ENCODE data around the gene GRID1. TPM values are rescaled to one million over a fixed set of nuclear protein-coding genes. Genes with fewer than 3 reads are reported as not detected.

Gene GRID1
- total RNA-seq, 4 donors from 2014 or later, result 0.88 to 7.3 (median 4.1) TPM

DNA sequence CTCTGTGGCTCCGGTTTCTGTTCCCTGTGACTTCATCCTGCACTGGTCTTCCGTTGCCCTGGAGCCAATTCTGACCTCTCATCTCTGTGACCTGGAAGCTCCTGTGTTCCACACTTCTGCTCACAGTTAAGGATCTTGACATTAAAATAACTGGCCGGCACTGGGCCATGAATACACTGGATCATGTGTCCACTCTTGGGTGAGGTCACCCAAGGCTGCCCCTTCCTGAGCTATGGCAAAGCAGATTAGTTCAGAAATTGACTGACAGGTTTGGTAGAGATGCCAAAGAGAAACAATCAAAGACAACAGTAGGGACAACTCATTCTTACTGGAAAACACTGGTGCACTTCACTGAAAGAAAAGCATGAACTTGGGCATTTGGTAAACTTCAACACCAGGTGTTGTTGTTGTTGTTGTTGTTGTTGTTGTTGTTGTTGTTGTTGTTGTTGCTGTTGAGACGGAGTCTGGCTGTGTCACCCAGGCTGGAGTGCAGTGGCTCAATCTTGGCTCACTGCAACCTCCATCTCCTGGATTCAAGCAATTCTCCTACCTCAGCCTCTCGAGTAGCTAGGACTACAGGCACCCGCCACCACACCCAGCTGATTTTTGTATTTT, 36.7 kb upstream of the GRID1 start:
- no peak for DNase-seq
- Histone ChIP-seq H3K9me3 (no peaks in the 10 kb centered on the region), H3K4me1 (peaks cover 3 to 9% of the 10 kb centered on the region in 2 donors), H3K27ac (peak overlapping the region in 1 of 2 donors; percentile 86), H3K27me3 (no peaks in the 10 kb centered on the region), H3K36me3 (no peaks in the 10 kb centered on the region), H3K4me3 (no peak overlapping the region)
- intact Hi-C loops (cut with DNase I; ENCODE audit: low total_unique reads), result no loop called here
- TF ChIP-seq, protein P1, sequence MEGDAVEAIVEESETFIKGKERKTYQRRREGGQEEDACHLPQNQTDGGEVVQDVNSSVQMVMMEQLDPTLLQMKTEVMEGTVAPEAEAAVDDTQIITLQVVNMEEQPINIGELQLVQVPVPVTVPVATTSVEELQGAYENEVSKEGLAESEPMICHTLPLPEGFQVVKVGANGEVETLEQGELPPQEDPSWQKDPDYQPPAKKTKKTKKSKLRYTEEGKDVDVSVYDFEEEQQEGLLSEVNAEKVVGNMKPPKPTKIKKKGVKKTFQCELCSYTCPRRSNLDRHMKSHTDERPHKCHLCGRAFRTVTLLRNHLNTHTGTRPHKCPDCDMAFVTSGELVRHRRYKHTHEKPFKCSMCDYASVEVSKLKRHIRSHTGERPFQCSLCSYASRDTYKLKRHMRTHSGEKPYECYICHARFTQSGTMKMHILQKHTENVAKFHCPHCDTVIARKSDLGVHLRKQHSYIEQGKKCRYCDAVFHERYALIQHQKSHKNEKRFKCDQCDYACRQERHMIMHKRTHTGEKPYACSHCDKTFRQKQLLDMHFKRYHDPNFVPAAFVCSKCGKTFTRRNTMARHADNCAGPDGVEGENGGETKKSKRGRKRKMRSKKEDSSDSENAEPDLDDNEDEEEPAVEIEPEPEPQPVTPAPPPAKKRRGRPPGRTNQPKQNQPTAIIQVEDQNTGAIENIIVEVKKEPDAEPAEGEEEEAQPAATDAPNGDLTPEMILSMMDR (IDR thresholded peaks at IDR 0.05), result no peak
- TF ChIP-seq POLR2A (IDR thresholded peaks at IDR 0.05), result no peak

DNA sequence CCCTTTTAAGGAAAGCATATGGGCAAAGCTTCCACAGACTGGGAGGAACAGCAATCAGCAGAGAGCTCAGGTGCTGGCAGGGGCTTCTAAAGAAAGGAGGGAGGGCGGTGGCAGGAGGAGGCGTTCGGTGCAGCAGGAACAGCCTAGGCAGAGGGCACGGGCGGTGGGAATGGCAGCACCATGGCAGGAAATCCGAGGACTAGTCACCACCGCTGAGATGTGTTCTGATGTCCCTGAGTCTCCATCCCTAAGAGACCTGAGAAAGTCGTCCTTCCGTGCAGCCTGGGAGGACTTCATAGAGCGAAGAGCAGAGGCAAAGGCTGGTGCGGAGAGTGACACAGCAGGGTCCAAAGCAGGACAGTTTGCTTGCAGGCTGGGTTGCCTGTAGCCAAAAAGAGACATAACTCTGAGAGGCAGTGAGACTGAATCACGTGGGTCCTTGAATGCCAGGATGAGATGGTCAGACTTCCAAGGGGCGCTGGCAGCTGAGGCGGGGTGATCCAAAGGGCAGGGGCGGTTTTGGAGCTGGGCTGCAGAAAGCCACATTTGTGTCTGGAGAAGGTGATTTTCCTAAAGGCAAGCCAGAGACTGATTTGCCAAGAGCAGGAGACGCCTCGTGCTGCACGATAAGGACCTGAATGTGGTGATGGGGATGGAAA, 35.8 kb upstream of the GRID1 start:
- Histone ChIP-seq H3K4me3 (no peak overlapping the region), H3K27ac (peak overlapping the region in 1 of 2 donors; percentile 86), H3K27me3 (no peaks in the 10 kb centered on the region), H3K9me3 (no peaks in the 10 kb centered on the region), H3K4me1 (peaks cover 3 to 9% of the 10 kb centered on the region in 2 donors), H3K36me3 (no peaks in the 10 kb centered on the region)
- peak in 1 of 2 donors; percentile 31 for DNase-seq
- intact Hi-C loops (cut with DNase I; ENCODE audit: low total_unique reads), result no loop called here
- no peak for TF ChIP-seq POLR2A (IDR thresholded peaks at IDR 0.05)
- TF ChIP-seq, protein P1 (IDR thresholded peaks at IDR 0.05), result no peak

DNA sequence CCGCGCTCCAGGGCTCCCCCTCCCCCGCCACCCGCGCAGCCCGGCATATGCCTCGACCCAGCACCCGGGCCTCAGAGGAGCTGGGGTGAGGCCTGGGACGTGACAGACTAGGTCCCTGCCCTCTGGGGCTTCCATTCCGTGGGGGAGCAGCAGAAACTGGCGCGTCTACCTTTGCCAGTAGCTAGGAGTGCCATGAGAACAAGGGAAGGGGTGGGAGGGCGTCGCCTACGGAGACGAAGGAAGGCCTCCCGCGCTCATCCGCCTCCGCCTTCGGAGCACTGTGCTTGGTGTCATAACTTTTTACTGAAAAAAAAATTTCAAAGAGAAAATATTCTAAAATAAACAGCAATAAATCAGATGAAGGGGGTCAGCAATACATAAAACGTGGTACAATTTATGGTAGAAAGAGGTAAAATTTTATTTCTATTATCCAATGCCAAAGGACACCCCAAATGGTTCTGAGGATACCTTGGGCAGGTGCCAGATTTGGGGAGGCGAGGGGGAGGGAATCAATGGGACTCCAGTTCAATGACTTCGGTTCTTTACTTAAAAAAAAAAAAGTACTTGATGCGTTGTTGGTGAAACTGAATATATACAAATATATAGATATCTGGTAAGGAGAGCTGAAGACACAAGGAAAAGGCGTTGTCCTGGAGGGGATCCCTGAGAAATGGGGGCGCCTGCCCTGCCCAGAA, 35.1 kb upstream of the GRID1 start:
- TF ChIP-seq POLR2A (IDR thresholded peaks at IDR 0.05), result no peak
- TF ChIP-seq, protein P1 (IDR thresholded peaks at IDR 0.05), result no peak
- peak overlapping the region; percentile 82 to 86 for H3K27ac ChIP-seq
- intact Hi-C loops (cut with DNase I; ENCODE audit: low total_unique reads), result no loop called here
- DNase-seq, result peak; percentile 21 to 38
- H3K36me3 ChIP-seq, result no peaks in the 10 kb centered on the region
- no peaks in the 10 kb centered on the region for H3K9me3 ChIP-seq
- peaks cover 3 to 9% of the 10 kb centered on the region in 2 donors for H3K4me1 ChIP-seq
- H3K4me3 ChIP-seq, result peak overlapping the region; percentile 48 to 49
- H3K27me3 ChIP-seq, result no peaks in the 10 kb centered on the region

DNA sequence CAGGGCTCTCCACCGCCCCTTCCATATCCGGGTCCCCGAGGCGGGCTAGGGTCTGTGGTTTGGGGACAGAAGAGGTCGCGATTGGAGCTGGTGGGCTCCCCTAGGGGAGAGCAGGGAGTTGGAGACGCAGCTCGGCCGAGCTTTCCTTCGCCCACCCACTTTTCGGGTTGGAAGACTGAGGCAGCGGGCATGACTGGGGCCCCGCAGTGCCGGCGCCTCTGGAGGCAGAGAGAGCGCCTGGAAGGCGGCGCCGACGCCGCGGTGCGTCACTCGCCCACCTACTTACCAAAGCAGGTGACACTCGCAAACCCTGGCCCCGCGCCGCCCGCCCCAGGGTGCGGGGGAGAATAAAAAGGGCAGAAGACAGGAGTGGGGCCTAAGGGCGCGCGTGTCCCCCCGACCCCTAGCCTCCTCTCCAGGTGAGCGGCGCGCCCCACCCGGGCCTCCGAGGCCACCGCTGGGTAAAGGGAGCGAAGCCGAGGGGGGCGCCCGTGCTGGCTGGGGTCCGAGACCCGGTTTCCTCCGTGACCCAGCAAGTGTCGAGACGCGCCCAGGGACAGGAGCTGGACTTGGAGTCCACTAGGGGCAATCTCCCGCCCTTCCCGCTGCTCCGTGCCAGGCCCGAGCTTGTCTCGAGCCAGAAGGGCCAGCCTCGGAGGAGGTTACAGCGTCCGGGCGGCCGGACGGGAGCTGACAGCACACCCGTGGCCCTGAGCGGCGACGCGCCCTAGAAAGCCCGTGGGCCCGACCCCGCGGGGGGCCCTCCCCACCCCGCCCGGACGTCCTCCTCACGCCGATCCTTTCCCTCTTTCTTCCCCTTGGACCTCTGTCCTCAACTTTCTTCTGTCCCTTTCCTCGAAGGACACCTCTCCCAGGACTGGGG, 34.4 kb upstream of the GRID1 start:
- no peaks in the 10 kb centered on the region for H3K36me3 ChIP-seq
- H3K4me1 ChIP-seq, result peaks cover 3 to 9% of the 10 kb centered on the region in 2 donors
- TF ChIP-seq POLR2A (IDR thresholded peaks at IDR 0.05), result no peak
- TF ChIP-seq, protein P1 (IDR thresholded peaks at IDR 0.05), result peak in 1 of 4 experiments; percentile 10
- H3K27ac ChIP-seq, result peak overlapping the region; percentile 82 to 86
- DNase-seq, result peak; percentile 43 to 46
- H3K4me3 ChIP-seq, result peak overlapping the region; percentile 48 to 49
- intact Hi-C loops (cut with DNase I; ENCODE audit: low total_unique reads), result no loop called here
- H3K9me3 ChIP-seq, result no peaks in the 10 kb centered on the region
- H3K27me3 ChIP-seq, result no peaks in the 10 kb centered on the region
